B cell (primary cell): Measurements from ENCODE around the gene TUBA4B.

Experiments
- CTCF ChIP-seq: fragments of 200-600 bp; IDR thresholded peaks from one replicate; pipeline ENCODE4 v1.8.0; 2022; ENCODE audit warnings: antibody characterized with exemption, mild to moderate bottlenecking
- EZH2 ChIP-seq: IDR thresholded peaks from 2 replicates; pipeline ENCODE4 v1.6.1; 2012; ENCODE audit warnings: borderline replicate concordance, low read depth, mild to moderate bottlenecking, moderate library complexity, low read length; ENCODE audit not compliant: insufficient read depth, poor library complexity, severe bottlenecking

GRCh38 chr2:219205165-219205538 lies 47.9 kb upstream of the TUBA4B start:
- TF ChIP-seq CTCF (no peak), EZH2 (no peak)
